PC-3 (cell line): ENCODE measurements around the gene RABAC1. TPM values are rescaled to one million over a fixed set of nuclear protein-coding genes. Genes with fewer than 3 reads are reported as not detected.

Experiments
- ATAC-seq: fragments of 200-7000 bp; cut with Tn5 transposase; 2 replicates; pipeline ENCODE4 v1.9.1; 2020; ENCODE audit warnings: mild to moderate bottlenecking, moderate library complexity
- BruUV-seq: library from RNA; stranded (reverse); fragments of 400-500 nt; replicated peaks from 2 replicates; lab custom pipeline; 2021; lab: Mats Ljungman, UMichigan
- CTCF ChIA-PET: fragments of 300-600 bp; sonication (Branson Sonifier 250); formaldehyde crosslinking; loops from one replicate; lab custom pipeline; 2022; ENCODE audit warnings: antibody characterized with exemption; lab: Charles Lee
- POLR2A ChIA-PET: fragments of 300-600 bp; sonication (Branson Sonifier 250); formaldehyde crosslinking; loops from one replicate; lab custom pipeline; 2022; ENCODE audit warnings: antibody characterized with exemption; ENCODE audit not compliant: unreplicated experiment; lab: Charles Lee
- DNase-seq: peaks from one replicate; pipeline ENCODE4 v3.0.0-alpha.2; 2015
- H2AFZ ChIP-seq: fragments of 300-600 bp; sonication (generic); 2 replicates; pipeline ENCODE4 v1.6.0; 2016; ENCODE audit warnings: antibody characterized with exemption, low read length
- H3F3A ChIP-seq: fragments of 300-600 bp; sonication (generic); one replicate; pipeline ENCODE4 v1.6.0; 2017; ENCODE audit warnings: antibody characterized with exemption, low read length, control low read depth, mild to moderate bottlenecking; ENCODE audit not compliant: unreplicated experiment
- H3K27ac ChIP-seq: fragments of 300-600 bp; sonication (generic); 2 replicates; pipeline ENCODE4 v1.5.1; 2016; ENCODE audit warnings: mild to moderate bottlenecking, low read length
- H3K27me3 ChIP-seq: fragments of 300-600 bp; sonication (generic); 2 replicates; pipeline ENCODE4 v1.6.1; 2016; ENCODE audit warnings: low read length, mixed read lengths
- H3K36me3 ChIP-seq: fragments of 300-600 bp; sonication (generic); 2 replicates; pipeline ENCODE4 v1.6.1; 2016; ENCODE audit warnings: low read depth, mixed run types, low read length, mixed read lengths
- H3K4me1 ChIP-seq: fragments of 300-600 bp; sonication (generic); 2 replicates; pipeline ENCODE4 v1.5.1; 2016; ENCODE audit warnings: low read length; ENCODE audit not compliant: insufficient read depth
- H3K4me2 ChIP-seq: fragments of 300-600 bp; sonication (generic); 2 replicates; pipeline ENCODE4 v1.6.0; 2016; ENCODE audit warnings: low read length
- H3K4me3 ChIP-seq: fragments of 300-600 bp; sonication (generic); 2 replicates; pipeline ENCODE4 v1.5.1; 2016; ENCODE audit warnings: mild to moderate bottlenecking, low read length, mixed read lengths
- H3K79me2 ChIP-seq: fragments of 300-600 bp; sonication (generic); 2 replicates; pipeline ENCODE4 v1.6.1; 2017; ENCODE audit warnings: low read length, mixed read lengths
- H3K9ac ChIP-seq: fragments of 300-600 bp; sonication (generic); 2 replicates; pipeline ENCODE4 v1.6.0; 2016; ENCODE audit warnings: mild to moderate bottlenecking, low read length
- H3K9me2 ChIP-seq: fragments of 300-600 bp; sonication (generic); replicated peaks from 2 replicates; pipeline ENCODE4 v1.6.1; 2016; ENCODE audit warnings: mixed run types, low read length, mixed read lengths
- H3K9me3 ChIP-seq: fragments of 300-600 bp; sonication (generic); 2 replicates; pipeline ENCODE4 v1.6.1; 2016; ENCODE audit warnings: low read length, mixed read lengths
- H4K20me1 ChIP-seq: fragments of 300-600 bp; sonication (generic); 2 replicates; pipeline ENCODE4 v1.6.1; 2016; ENCODE audit warnings: low read length, mixed read lengths
- EZH2 ChIP-seq: fragments of 300-600 bp; sonication (generic); IDR thresholded peaks from one replicate; pipeline ENCODE4 v1.6.1; 2017; ENCODE audit warnings: antibody characterized with exemption, mild to moderate bottlenecking, low read length; ENCODE audit not compliant: unreplicated experiment
- EZH2phosphoT487 ChIP-seq: fragments of 300-600 bp; sonication (generic); IDR thresholded peaks from 2 replicates; pipeline ENCODE4 v1.6.1; 2018; ENCODE audit warnings: mild to moderate bottlenecking, antibody characterized with exemption, low read length, borderline replicate concordance
- intact Hi-C: fragments of 100-400 bp; cut with micrococcal nuclease; formaldehyde crosslinking; loops from 2 replicates; pipeline ENCODE4 v1.9.0; 2023
- total RNA-seq: library from RNA; depleted of rRNA; stranded (reverse); fragments of >200 nt; gene quantifications from 2 replicates; pipeline ENCODE4 v1.2.3, GENCODE V29; 2014
- TF ChIP-seq, protein P1 (sequence below): fragments of 300-600 bp; sonication (generic); conservative IDR thresholded peaks from 2 replicates; pipeline ENCODE4 v1.5.1; 2017; ENCODE audit warnings: antibody characterized with exemption, low read depth, mild to moderate bottlenecking, low read length

Gene RABAC1
- total RNA-seq, 1 experiment from 2014 or later, result 158 TPM

DNA sequence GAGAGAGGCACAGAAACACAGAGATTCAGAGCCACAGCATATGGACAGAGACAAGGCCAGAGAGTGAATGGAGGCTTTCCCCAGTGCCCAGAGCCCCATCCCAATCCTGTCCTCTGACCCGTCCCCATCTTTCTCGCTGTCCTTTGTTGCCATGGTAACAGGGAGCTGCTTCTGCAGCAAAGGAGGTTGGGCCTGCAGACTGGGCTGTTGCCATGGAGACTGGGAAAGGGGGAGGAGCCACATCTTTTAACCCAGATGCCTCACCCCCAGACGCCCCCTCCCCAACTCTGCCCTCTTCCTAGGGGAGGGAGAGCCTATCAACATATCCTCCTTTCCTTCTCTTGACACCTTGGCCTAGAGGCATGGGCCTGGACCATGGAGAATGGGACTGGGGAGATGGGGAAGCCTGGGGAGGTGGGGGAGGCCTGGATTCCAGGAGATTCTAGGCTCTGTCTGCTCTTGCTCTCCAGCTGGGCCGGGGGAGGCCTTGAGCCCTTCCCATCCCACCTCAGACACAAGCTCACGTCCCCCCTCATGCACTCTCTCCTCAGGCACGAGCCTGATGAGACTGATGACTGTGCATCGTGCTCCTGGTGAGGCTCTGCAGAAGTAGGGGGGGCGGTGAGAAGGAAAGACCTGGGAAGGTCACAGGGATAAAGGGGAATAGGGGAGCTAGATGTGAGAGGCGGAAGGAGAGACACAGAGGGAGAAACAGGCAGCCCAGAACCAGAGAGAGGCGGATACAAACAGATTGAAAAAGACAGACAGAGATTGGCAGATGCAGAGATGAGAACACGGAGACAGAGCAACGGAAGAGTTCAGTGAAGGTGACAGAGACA lies 37.1 kb upstream of the RABAC1 start:
- H3K9ac ChIP-seq, result no peak overlapping the region
- TF ChIP-seq EZH2, result no peak
- no peak for TF ChIP-seq EZH2phosphoT487
- TF ChIP-seq, protein P1, sequence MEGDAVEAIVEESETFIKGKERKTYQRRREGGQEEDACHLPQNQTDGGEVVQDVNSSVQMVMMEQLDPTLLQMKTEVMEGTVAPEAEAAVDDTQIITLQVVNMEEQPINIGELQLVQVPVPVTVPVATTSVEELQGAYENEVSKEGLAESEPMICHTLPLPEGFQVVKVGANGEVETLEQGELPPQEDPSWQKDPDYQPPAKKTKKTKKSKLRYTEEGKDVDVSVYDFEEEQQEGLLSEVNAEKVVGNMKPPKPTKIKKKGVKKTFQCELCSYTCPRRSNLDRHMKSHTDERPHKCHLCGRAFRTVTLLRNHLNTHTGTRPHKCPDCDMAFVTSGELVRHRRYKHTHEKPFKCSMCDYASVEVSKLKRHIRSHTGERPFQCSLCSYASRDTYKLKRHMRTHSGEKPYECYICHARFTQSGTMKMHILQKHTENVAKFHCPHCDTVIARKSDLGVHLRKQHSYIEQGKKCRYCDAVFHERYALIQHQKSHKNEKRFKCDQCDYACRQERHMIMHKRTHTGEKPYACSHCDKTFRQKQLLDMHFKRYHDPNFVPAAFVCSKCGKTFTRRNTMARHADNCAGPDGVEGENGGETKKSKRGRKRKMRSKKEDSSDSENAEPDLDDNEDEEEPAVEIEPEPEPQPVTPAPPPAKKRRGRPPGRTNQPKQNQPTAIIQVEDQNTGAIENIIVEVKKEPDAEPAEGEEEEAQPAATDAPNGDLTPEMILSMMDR, result no peak
- H3K9me2 ChIP-seq, result no peaks in the 10 kb centered on the region
- ATAC-seq (no peak), DNase-seq (no peak)
- no TSS peak for BruUV-seq
- H3K79me2 ChIP-seq, result no peaks in the 10 kb centered on the region
- no peaks in the 10 kb centered on the region for H4K20me1 ChIP-seq
- no peak overlapping the region for H2AFZ ChIP-seq
- no peaks in the 10 kb centered on the region for H3K4me1 ChIP-seq
- POLR2A ChIA-PET, result no interaction called here
- intact Hi-C loops, result loop anchor here (2.0 kb wide), 1 partner anchor 37 kb away; no protein-coding TSS in a partner anchor
- no peaks in the 10 kb centered on the region for H3F3A ChIP-seq
- CTCF ChIA-PET, result no interaction called here
- no peaks in the 10 kb centered on the region for H3K9me3 ChIP-seq
- no peaks in the 10 kb centered on the region for H3K36me3 ChIP-seq
- H3K4me3 ChIP-seq, result no peak overlapping the region
- no peak overlapping the region for H3K4me2 ChIP-seq
- peaks cover 25% of the 10 kb centered on the region for H3K27me3 ChIP-seq
- no peak overlapping the region for H3K27ac ChIP-seq

DNA sequence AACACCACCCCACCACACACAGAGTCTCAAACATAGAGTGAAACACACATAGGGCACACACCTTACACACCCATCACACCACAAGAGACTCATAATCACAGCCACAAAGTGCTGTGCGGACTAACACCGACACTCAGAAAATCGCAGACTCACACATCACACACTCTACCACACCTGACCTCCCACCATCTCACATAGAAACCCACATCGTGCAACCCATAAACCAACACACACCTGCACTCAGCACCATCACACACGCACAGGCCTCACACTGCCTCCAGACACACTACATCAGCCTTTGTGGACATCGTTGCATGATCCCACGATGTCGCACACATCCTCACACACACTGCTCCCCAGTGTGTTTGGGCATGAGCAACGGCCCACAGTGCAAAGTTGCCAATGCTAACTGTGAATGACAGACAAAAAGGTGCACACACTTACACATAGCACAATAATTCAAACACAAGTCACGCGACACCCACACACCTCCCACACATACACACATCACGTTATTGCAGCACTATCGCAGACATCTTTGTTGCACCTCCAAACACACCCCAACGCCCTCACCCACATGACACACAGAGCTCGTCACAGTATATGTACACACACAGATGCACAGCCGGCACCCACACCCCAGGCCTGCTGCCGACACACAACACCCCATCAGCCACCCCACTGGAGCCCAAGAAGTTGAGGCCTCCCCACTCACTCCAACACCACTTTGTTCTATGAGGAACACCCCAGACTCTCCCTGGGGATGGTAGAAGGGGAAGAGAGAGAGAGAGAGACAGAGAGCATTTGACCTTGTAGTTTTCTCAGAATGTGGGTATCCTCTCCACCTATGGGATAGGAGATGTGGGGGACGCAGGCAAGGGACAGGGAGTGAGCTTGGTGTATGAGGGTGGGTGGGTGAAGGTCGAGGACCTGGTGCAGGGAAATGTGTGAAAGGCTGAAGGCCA lies 36.2 kb upstream of the RABAC1 start:
- no peak overlapping the region for H3K27ac ChIP-seq
- no peaks in the 10 kb centered on the region for H3K36me3 ChIP-seq
- DNase-seq (no peak), ATAC-seq (no peak)
- intact Hi-C loops, result no loop called here
- no peaks in the 10 kb centered on the region for H3K9me2 ChIP-seq
- no peaks in the 10 kb centered on the region for H3F3A ChIP-seq
- H4K20me1 ChIP-seq, result no peaks in the 10 kb centered on the region
- POLR2A ChIA-PET, result no interaction called here
- H3K79me2 ChIP-seq, result no peaks in the 10 kb centered on the region
- no peak overlapping the region for H3K4me3 ChIP-seq
- BruUV-seq, result no TSS peak
- CTCF ChIA-PET, result no interaction called here
- no peak overlapping the region for H2AFZ ChIP-seq
- TF ChIP-seq, protein P1, result no peak
- TF ChIP-seq EZH2 (no peak), EZH2phosphoT487 (no peak)
- no peak overlapping the region for H3K9ac ChIP-seq
- no peak overlapping the region for H3K4me2 ChIP-seq
- peaks cover 19% of the 10 kb centered on the region for H3K27me3 ChIP-seq
- H3K4me1 ChIP-seq, result no peaks in the 10 kb centered on the region
- no peaks in the 10 kb centered on the region for H3K9me3 ChIP-seq
